Inferior parietal cortex (tissue), 1 donor: Measurements from ENCODE around the gene ELMOD1.

Source experiments
- DNase-seq: peaks from one replicate; pipeline ENCODE4 v3.0.0-alpha.2; 2016; ENCODE audit errors: extremely low spot score

Gene ELMOD1

GRCh38 chr11:107631931-107632330, 41.0 kb downstream of the ELMOD1 start:
- no peak for DNase-seq

GRCh38 chr11:107646783-107647182, 55.8 kb downstream of the ELMOD1 start:
- no peak for DNase-seq

- no peak for DNase-seq
Observed at GRCh38 chr11:107648242-107648641, 57.3 kb downstream of the ELMOD1 start.

- no peak for DNase-seq
Observed at GRCh38 chr11:107651672-107652071, 60.7 kb downstream of the ELMOD1 start.

- DNase-seq, result no peak
Observed at GRCh38 chr11:107653076-107653475, 62.1 kb downstream of the ELMOD1 start.

GRCh38 chr11:107655602-107656001, 64.7 kb downstream of the ELMOD1 start:
- no peak for DNase-seq

- DNase-seq, result no peak
Observed at GRCh38 chr11:107659310-107659709, 68.4 kb downstream of the ELMOD1 start.

GRCh38 chr11:107660066-107660465, 69.1 kb downstream of the ELMOD1 start:
- DNase-seq, result no peak

- DNase-seq, result no peak
Observed at GRCh38 chr11:107661656-107662055, 70.7 kb downstream of the ELMOD1 start.

- DNase-seq, result no peak
Observed at GRCh38 chr11:107665018-107665417, 74.1 kb downstream of the ELMOD1 start.

GRCh38 chr11:107666911-107667613, 76.1 kb downstream of the ELMOD1 start:
- no peak for DNase-seq

- no peak for DNase-seq
Observed at GRCh38 chr11:107669191-107669740, 78.3 kb downstream of the ELMOD1 start.

GRCh38 chr11:107669893-107670601, 79.1 kb downstream of the ELMOD1 start:
- DNase-seq, result no peak

- no peak for DNase-seq
Observed at GRCh38 chr11:107675902-107676301, 85.0 kb downstream of the ELMOD1 start.

- no peak for DNase-seq
Observed at GRCh38 chr11:107676336-107677057, 85.5 kb downstream of the ELMOD1 start.

- peak; percentile 31 for DNase-seq
Observed at GRCh38 chr11:107677924-107678631, 87.1 kb downstream of the ELMOD1 start.

GRCh38 chr11:107678632-107678971, 87.7 kb downstream of the ELMOD1 start:
- DNase-seq, result no peak

- DNase-seq, result no peak
Observed at GRCh38 chr11:107679255-107680024, 88.5 kb downstream of the ELMOD1 start.

- DNase-seq, result no peak
Observed at GRCh38 chr11:107682171-107682570, 91.2 kb downstream of the ELMOD1 start.

- no peak for DNase-seq
Observed at GRCh38 chr11:107682572-107682971, 91.6 kb downstream of the ELMOD1 start.

GRCh38 chr11:107683061-107683460, 92.1 kb downstream of the ELMOD1 start:
- DNase-seq, result no peak
